ENCODE results near the gene ATP2B1. TPM values are rescaled to one million over a fixed set of nuclear protein-coding genes. Genes with fewer than 3 reads are reported as not detected.

ATP2B1 gene
- polyA plus RNA-seq, 2 of the 4 experiments (the other 2 are of a cell fraction) = 52.7 to 132 TPM

- 91% methylated on average over 1 of the region's 1 CpG for WGBS (ENCODE audit: missing lambda C conversion rate)
- ChIA-PET POLR2A (no interaction called here), CTCF (interaction anchor here (0.6 kb wide), 1 partner anchor 154 kb away, joined by 3 read pairs; no protein-coding TSS in a partner anchor)
- DNase-seq (ENCODE audit: low read depth in 1 of 2, low spot score in 1 of 2) (no peak), FAIRE-seq (no peak), ATAC-seq (no peak)
- peak; percentile 29 for TF ChIP-seq MAFK (IDR thresholded peaks at IDR 0.05; ENCODE audit: partially characterized antibody)
- TF ChIP-seq ELK1 (IDR thresholded peaks at IDR 0.05; ENCODE audit: low read depth, low read length) = no peak
- H3K4me3 ChIP-seq = no peak overlapping the region
- H3K9me3 ChIP-seq = 0 out of 3 replicates have a peak, but pooled peaks cover 4% of the 10 kb centered on the region
- peak overlapping the region; percentile 35; the same call in 2 of the 3 replicates for H3K4me2 ChIP-seq
- H3K27ac ChIP-seq = no peak overlapping the region
- peaks cover 31% of the 10 kb centered on the region for H3K4me1 ChIP-seq
These were observed 87.1 kb downstream of the ATP2B1 start for GRCh38 chr12:89621521-89621920.

GRCh38 chr12:89619764-89620163 lies 88.9 kb downstream of the ATP2B1 start:
- WGBS (ENCODE audit: missing lambda C conversion rate) = 92% methylated on average over 2 of the region's 2 CpGs
- peaks cover 23% of the 10 kb centered on the region for H3K4me1 ChIP-seq
- DNase-seq (ENCODE audit: low read depth in 1 of 2, low spot score in 1 of 2) (no peak), ATAC-seq (no peak), FAIRE-seq (no peak)
- H3K9me3 ChIP-seq = no peaks in the 10 kb centered on the region
- TF ChIP-seq EHMT2 (IDR thresholded peaks at IDR 0.05; ENCODE audit: low read depth) (no peak), MAFK (IDR thresholded peaks at IDR 0.05; ENCODE audit: partially characterized antibody) (peak; percentile 76), NPAS2 (CRISPR knock-in tag; IDR thresholded peaks at IDR 0.05; ENCODE audit: borderline replicate concordance) (no peak), FOSL2 (IDR thresholded peaks at IDR 0.05) (no peak), FOSL2 (CRISPR knock-in tag; IDR thresholded peaks at IDR 0.05) (no peak)
- ChIA-PET CTCF (interaction anchor here (0.6 kb wide), 1 partner anchor 808 kb away, joined by 3 read pairs; no protein-coding TSS in a partner anchor), POLR2A (no interaction called here)
- no peak overlapping the region for H3K4me2 ChIP-seq
- no peak overlapping the region for H3K27ac ChIP-seq
- no peak overlapping the region for H3K4me3 ChIP-seq

GRCh38 chr12:89618113-89618862 lies 90.3 kb downstream of the ATP2B1 start:
- POLR2A ChIA-PET = no interaction called here

GRCh38 chr12:89610366-89610765 lies 98.3 kb downstream of the ATP2B1 start:
- Histone ChIP-seq H3K27ac (no peak overlapping the region), H3K4me3 (no peak overlapping the region), H3K4me2 (no peak overlapping the region), H3K4me1 (no peaks in the 10 kb centered on the region), H3K9me3 (no peaks in the 10 kb centered on the region)
- TF ChIP-seq EP300 (IDR thresholded peaks at IDR 0.05) (no peak), FOXS1 (CRISPR knock-in tag; IDR thresholded peaks at IDR 0.05) (no peak), HEYL (CRISPR knock-in tag; IDR thresholded peaks at IDR 0.05) (no peak), FOSB (CRISPR knock-in tag; IDR thresholded peaks at IDR 0.05) (no peak), USF2 (IDR thresholded peaks at IDR 0.05) (no peak), RARB (CRISPR knock-in tag; IDR thresholded peaks at IDR 0.05) (no peak), MAZ (IDR thresholded peaks at IDR 0.05; ENCODE audit: borderline replicate concordance, low read depth, low read length) (no peak), SMC3 (IDR thresholded peaks at IDR 0.05) (no peak), RNF2 (IDR thresholded peaks at IDR 0.05; ENCODE audit: borderline replicate concordance, low read depth) (no peak), BCL3 (IDR thresholded peaks at IDR 0.05) (no peak)
- CTCF ChIA-PET = no interaction called here
- no peak for FAIRE-seq
- WGBS (ENCODE audit: missing lambda C conversion rate) = 88% methylated on average over 3 of the region's 3 CpGs
- POLR2A ChIA-PET = no interaction called here
- no peak for DNase-seq (ENCODE audit: low read depth in 1 of 2, low spot score in 1 of 2)
- ATAC-seq = no peak

More at GRCh38 chr12:89618113-89618862, 90.3 kb downstream of the ATP2B1 start:
- no peak for FAIRE-seq
- CTCF ChIA-PET = interaction anchor here (0.6 to 1.3 kb wide), 3 partner anchors 13 to 272 kb away, joined by 3 to 4 read pairs (median 3); no protein-coding TSS in a partner anchor
- 41% methylated on average over 2 of the region's 2 CpGs for WGBS (ENCODE audit: missing lambda C conversion rate)
- Histone ChIP-seq H3K4me3 (no peak overlapping the region), H3K4me1 (peaks cover 20% of the 10 kb centered on the region), H3K4me2 (no peak overlapping the region), H3K9me3 (no peaks in the 10 kb centered on the region), H3K27ac (no peak overlapping the region)
- peak in 1 of 2 experiments; percentile 69; a peak in 3 of 6 replicates for ATAC-seq
- no peak for TF ChIP-seq EHF (CRISPR knock-in tag; IDR thresholded peaks at IDR 0.05)
- no peak for TF ChIP-seq TFCP2L1 (CRISPR knock-in tag; IDR thresholded peaks at IDR 0.05)
- DNase-seq (ENCODE audit: low read depth in 1 of 2, low spot score in 1 of 2) = no peak
